Peyer's patch (tissue), 4 donors: Measurements from ENCODE around the gene TRIM27. TPM values are rescaled to one million over a fixed set of nuclear protein-coding genes. Genes with fewer than 3 reads are reported as not detected.

ENCODE experiments used
- DNase-seq, 3 donors: peaks; one replicate each; pipeline ENCODE4 v3.0.0-alpha.2; 2017 to 2019
- H3K27ac ChIP-seq, 4 donors: fragments of 200-600 bp; sonication (generic); one replicate each; pipeline ENCODE4 v1.5.1; 2016 to 2019
- H3K27me3 ChIP-seq, 2 donors: fragments of 200-600 bp; sonication (generic); one replicate each; pipeline ENCODE4 v1.5.1; 2019
- H3K36me3 ChIP-seq, 3 donors: fragments of 200-600 bp; sonication (generic); one replicate each; pipeline ENCODE4 v1.5.1; 2016 to 2019
- H3K4me1 ChIP-seq, 4 donors: fragments of 200-600 bp; sonication (generic); one replicate each; pipeline ENCODE4 v1.5.1; 2016 to 2019
- H3K4me3 ChIP-seq, 4 donors: fragments of 200-600 bp; sonication (generic); 1 replicate in 3 of 4; 2 replicates in 1 of 4; pipeline ENCODE4 v1.5.1; 2016 to 2019; ENCODE audit warnings: mild to moderate bottlenecking in 1 of 4
- H3K9me3 ChIP-seq, 4 donors: fragments of 200-600 bp; sonication (generic); one replicate each; pipeline ENCODE4 v1.5.1; 2016 to 2019; ENCODE audit warnings: mild to moderate bottlenecking in 1 of 4
- POLR2A ChIP-seq, 2 donors: fragments of 450-650 bp; IDR thresholded peaks; one replicate each; pipeline ENCODE4 v1.5.1; 2017; ENCODE audit warnings: antibody characterized with exemption in 2 of 2, mild to moderate bottlenecking in 2 of 2, moderate library complexity in 2 of 2
- total RNA-seq, 4 donors: library from RNA; depleted of rRNA; stranded (reverse); fragments of >200 nt; gene quantifications; one replicate each; pipeline ENCODE4 v1.1.0, GENCODE V29; 2016
- TF ChIP-seq, protein P1 (sequence below), 6 experiments: fragments of 450-650 bp in 4 of 6; fragments of 200-600 bp in 2 of 6; sonication (generic) in 1 of 6; IDR thresholded peaks; one replicate each; pipeline ENCODE4 v1.5.1; 2017 to 2019; ENCODE audit warnings: antibody characterized with exemption in 6 of 6, mild to moderate bottlenecking in 3 of 6, moderate library complexity in 1 of 6

TRIM27 gene
- total RNA-seq, 4 donors from 2014 or later: 52.2 to 71.4 (median 64.2) TPM

DNA sequence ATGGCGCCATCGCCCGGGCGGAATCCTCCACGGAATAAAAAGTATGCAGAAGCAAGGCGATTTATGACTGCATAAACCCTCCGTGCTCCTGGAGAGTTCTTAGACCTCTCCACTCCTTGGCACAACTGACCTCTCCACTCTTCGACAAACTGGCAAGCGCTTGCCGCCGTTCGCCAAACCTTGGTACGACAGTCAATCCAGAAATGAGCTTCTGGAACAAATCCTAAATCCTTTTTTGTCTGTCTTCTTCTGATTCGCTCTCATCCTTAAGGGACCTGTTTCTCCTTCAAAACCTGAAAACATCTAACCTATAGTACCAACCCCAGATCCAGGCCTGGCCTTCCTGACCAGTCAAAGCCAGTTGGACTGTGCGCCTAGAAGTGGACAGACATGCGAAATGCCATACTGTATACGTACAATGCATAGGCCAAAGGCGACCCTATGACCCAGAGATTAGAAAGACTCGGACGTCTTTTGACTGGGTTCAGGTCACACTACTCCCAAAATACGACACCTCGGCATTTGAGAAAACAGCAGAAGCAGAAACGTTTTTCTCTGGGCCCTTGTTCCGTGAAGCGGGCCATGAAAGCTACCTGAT, 59.4 kb downstream of the TRIM27 start:
- Histone ChIP-seq H3K36me3 (no peaks in the 10 kb centered on the region), H3K9me3 (no peaks in the 10 kb centered on the region), H3K4me1 (peaks cover 0 to 7% (median 1%) of the 10 kb centered on the region in 4 donors), H3K27ac (peak overlapping the region; percentile 33 to 68 (median 46)), H3K27me3 (peaks cover 0 to 3% of the 10 kb centered on the region in 2 donors), H3K4me3 (peak overlapping the region; percentile 49 to 70 (median 62))
- DNase-seq: no peak
- no peak for TF ChIP-seq POLR2A (IDR thresholded peaks at IDR 0.05)
- TF ChIP-seq, protein P1, sequence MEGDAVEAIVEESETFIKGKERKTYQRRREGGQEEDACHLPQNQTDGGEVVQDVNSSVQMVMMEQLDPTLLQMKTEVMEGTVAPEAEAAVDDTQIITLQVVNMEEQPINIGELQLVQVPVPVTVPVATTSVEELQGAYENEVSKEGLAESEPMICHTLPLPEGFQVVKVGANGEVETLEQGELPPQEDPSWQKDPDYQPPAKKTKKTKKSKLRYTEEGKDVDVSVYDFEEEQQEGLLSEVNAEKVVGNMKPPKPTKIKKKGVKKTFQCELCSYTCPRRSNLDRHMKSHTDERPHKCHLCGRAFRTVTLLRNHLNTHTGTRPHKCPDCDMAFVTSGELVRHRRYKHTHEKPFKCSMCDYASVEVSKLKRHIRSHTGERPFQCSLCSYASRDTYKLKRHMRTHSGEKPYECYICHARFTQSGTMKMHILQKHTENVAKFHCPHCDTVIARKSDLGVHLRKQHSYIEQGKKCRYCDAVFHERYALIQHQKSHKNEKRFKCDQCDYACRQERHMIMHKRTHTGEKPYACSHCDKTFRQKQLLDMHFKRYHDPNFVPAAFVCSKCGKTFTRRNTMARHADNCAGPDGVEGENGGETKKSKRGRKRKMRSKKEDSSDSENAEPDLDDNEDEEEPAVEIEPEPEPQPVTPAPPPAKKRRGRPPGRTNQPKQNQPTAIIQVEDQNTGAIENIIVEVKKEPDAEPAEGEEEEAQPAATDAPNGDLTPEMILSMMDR (IDR thresholded peaks at IDR 0.05): no peak

DNA sequence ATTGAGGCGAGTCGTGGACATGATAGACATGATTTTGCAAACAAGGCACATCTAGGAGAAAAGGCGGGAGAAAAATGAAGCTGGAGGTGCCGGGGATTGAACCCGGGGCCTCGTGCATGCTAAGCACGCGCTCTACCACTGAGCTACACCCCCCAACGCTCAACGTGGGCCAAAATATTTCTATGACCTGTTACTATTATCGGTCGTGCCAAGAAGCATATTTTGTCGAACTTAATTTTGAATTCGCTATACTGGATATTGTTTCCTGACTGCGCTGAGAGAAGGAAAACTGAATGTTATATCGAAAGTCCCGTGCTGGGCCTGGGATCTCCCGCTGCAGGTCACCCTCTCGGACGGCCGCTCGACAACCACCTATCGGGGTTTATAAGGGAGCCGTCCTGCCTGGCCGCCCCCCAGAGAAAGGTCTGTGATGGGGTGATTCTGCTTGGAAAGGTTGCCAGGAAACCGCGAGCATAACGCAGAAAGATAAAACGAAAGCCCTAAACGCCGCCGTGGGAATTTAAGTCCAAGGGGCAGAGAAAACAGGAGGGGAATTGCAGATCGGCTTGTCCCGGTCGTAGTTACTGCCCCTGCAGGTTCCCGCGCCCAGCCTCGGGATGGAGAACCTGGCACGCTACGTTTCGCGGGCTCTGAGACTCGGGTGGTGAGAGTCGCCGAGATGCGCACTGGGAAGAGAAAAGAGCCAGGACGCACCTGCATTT, 60.0 kb downstream of the TRIM27 start:
- peak; percentile 53 to 85 (median 76) for DNase-seq
- Histone ChIP-seq H3K27me3 (peaks cover 0 to 3% of the 10 kb centered on the region in 2 donors), H3K27ac (peak overlapping the region; percentile 33 to 68 (median 46)), H3K36me3 (no peaks in the 10 kb centered on the region), H3K4me1 (peaks cover 0 to 7% (median 1%) of the 10 kb centered on the region in 4 donors), H3K4me3 (peak overlapping the region; percentile 49 to 70 (median 62)), H3K9me3 (no peaks in the 10 kb centered on the region)
- TF ChIP-seq, protein P1 (IDR thresholded peaks at IDR 0.05): no peak
- no peak for TF ChIP-seq POLR2A (IDR thresholded peaks at IDR 0.05)

DNA sequence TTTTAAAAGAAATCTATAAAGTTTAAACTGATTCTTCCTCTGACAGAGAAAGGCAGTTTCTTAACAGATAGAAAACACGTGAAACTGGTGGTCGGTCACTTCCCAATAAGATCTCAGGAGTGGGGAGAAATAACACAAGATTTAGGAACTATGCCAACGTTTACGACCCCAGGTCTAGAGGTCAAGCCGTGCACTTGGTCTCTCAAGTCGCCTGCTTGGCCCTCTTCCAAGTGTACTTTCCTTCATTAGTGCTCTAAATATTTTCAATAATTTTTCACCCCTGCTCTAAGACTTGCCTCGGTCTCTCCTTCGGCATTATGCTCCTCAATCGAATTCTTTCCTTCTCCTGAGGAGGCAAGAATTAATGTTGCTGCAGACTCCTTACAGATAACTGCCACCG, 61.7 kb downstream of the TRIM27 start:
- H3K4me3 ChIP-seq: no peak overlapping the region
- H3K4me1 ChIP-seq: peaks cover 0 to 7% (median 1%) of the 10 kb centered on the region in 4 donors
- no peak for TF ChIP-seq POLR2A (IDR thresholded peaks at IDR 0.05)
- TF ChIP-seq, protein P1 (IDR thresholded peaks at IDR 0.05): no peak
- DNase-seq: no peak
- no peak overlapping the region for H3K27ac ChIP-seq
- no peaks in the 10 kb centered on the region for H3K36me3 ChIP-seq
- no peaks in the 10 kb centered on the region for H3K9me3 ChIP-seq
- peaks cover 0 to 3% of the 10 kb centered on the region in 2 donors for H3K27me3 ChIP-seq

DNA sequence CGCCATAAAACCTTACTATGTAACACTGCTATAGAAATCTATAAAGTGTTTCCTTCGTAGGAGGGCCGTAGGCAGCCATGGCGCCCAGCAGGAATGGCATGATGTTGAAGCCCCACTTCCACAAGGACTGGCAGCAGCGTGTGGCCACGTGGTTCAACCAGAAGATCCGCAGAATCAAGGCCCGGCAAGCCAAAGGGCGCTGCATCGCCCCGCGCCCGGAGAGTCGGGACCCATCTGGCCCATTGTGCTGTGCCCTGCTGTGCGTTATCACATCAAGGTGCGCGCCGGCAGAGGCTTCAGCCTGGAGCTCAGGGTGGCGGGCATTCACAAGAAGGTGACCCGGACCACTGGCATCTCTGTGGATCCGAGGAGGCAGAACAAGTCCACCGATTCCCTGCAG, 62.4 kb downstream of the TRIM27 start:
- Histone ChIP-seq H3K27ac (no peak overlapping the region), H3K36me3 (no peaks in the 10 kb centered on the region), H3K4me3 (no peak overlapping the region), H3K9me3 (no peaks in the 10 kb centered on the region), H3K27me3 (peaks cover 0 to 3% of the 10 kb centered on the region in 2 donors), H3K4me1 (peaks cover 0 to 7% (median 1%) of the 10 kb centered on the region in 4 donors)
- TF ChIP-seq, protein P1 (IDR thresholded peaks at IDR 0.05): no peak
- no peak for TF ChIP-seq POLR2A (IDR thresholded peaks at IDR 0.05)
- no peak for DNase-seq

DNA sequence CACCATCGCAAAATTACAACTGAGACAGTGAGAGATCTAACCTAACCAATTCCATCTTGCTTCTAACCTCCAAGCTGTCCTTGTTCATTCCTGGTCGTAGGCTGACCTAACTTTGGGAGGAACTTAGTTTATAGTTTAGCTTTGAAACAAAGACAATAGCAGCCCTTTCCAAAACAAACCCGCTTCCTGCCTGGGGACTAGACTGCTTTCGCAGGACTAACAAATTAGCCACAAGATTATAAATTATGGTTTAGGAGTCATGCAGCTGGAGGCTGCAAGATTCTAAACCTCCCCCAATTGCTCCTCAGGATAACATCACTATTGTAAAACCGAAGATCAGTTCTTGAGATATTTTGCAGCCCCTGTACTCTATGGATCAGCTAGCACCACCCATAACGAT, 63.2 kb downstream of the TRIM27 start:
- Histone ChIP-seq H3K27ac (no peak overlapping the region), H3K9me3 (no peaks in the 10 kb centered on the region), H3K4me1 (peaks cover 0 to 7% (median 1%) of the 10 kb centered on the region in 4 donors), H3K4me3 (no peak overlapping the region), H3K36me3 (no peaks in the 10 kb centered on the region), H3K27me3 (peaks cover 0 to 3% of the 10 kb centered on the region in 2 donors)
- TF ChIP-seq, protein P1 (IDR thresholded peaks at IDR 0.05): no peak
- no peak for TF ChIP-seq POLR2A (IDR thresholded peaks at IDR 0.05)
- no peak for DNase-seq
